D721Med (cell line): ENCODE data around the gene RS1.

Source experiments
- DNase-seq: peaks from one replicate; pipeline ENCODE4 v3.0.0; 2011; ENCODE audit warnings: low spot score; ENCODE audit not compliant: insufficient read length
- FAIRE-seq: peaks from 2 replicates; lab custom pipeline; 2011; peaks lifted over from hg19 to GRCh38; lab: Jason Lieb, UNC
- CTCF ChIP-seq: IDR thresholded peaks from 2 replicates; pipeline ENCODE4 v1.5.1; 2012; ENCODE audit warnings: mild to moderate bottlenecking, control low read depth; ENCODE audit not compliant: insufficient read depth; ENCODE audit errors: missing control alignments

RS1 gene

DNA sequence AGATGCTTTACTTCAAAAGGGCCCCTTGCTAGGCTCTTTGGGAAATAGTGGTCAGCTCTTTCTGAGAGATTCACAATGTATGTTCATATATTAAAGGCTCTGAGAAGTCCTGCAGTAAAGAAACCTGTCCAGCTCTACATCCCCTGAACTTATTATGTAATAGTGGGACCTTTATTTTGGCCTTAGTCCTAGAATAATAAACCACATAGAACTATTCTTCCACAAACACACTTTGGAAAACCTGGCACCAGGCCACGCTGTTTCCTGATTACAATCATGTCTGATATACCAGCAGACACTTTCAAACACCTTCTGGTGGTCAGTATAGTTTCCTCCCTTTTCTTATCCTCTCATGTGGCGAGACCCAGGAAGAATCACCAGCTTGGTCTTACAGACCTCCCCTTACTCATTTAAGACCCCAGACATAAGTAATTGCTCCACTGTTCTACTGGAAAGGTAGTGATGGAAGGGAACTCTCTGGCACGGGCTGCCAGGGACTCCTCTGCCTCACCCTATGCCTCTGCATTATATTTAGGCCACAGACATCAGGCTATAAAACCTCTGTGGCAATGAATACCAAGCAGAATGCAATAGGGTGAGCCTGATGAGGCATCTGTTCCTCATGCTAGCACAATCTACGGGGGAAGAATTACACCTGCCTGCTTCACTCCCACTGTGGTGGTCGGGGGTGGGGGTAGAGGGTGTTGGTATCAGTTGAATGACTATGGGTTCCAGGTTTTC is 29.9 kb upstream of the RS1 start:
- no peak for TF ChIP-seq CTCF
- FAIRE-seq (no peak), DNase-seq (no peak)

DNA sequence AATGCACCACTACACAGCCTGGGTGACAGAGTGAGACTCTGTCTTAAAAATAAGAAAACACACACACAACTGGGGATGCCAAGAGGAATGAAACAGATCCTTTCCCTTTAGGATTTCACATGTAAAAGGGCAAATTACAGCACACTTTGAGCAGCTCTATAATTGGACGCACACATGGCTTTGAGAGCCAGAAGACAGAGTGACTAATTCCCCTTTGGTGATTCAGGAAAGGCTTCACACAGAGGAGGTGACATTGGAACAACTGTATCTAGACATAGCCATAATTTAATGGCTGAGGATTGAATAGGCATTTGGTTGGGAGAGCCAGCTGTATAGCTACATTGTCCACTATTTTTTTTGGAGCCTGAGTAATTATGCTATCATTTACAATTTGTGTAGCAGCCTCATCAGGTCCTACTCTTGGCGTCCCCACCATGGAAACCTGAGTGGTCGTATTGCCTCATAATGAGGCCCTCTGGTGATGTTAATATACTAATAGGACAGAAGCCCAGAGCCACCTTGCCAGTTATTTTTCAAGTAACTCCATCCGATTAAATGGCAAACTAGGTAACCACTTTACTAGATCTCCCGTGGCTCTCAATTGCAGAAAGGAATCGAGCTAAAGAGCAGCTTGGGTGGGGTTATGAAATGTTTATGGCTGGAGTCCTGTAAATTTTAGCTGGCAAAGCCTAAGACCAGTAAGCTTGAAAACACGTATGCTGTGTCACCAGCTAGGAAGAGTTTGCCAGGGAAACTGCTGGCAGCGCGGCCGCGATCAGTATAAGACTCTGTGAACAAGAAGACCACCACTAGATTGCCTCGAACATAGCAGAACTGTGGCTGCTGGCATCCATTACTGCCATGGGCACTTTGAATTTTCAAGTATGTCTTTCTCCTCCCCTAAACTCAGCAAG is 27.1 kb upstream of the RS1 start:
- TF ChIP-seq CTCF = no peak
- DNase-seq (no peak), FAIRE-seq (no peak)

DNA sequence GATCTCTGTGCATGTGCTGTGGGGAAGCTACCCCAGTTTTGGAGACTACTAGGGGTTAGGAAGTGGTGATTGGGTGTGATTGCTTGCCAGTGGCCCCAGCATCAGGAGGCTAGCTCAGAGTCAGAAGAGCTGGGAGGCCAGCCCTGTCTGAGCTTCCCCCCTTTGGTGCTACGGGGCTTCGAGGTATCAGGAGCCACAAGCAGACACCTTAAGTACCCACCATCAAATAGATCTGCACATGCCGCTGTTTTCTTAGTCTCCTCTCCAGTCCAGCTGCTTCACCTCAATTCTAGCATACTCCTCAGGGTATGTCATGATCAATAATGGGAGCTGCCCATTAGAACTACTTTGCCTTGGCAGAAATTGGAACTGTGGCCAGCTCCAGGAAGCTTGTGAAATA is 24.7 kb upstream of the RS1 start:
- TF ChIP-seq CTCF = no peak
- FAIRE-seq (no peak), DNase-seq (no peak)

- TF ChIP-seq CTCF = no peak
- FAIRE-seq = peak; percentile 99
- DNase-seq = no peak
Observed at GRCh38 chrX:18692541-18692940, 20.6 kb upstream of the RS1 start.

DNA sequence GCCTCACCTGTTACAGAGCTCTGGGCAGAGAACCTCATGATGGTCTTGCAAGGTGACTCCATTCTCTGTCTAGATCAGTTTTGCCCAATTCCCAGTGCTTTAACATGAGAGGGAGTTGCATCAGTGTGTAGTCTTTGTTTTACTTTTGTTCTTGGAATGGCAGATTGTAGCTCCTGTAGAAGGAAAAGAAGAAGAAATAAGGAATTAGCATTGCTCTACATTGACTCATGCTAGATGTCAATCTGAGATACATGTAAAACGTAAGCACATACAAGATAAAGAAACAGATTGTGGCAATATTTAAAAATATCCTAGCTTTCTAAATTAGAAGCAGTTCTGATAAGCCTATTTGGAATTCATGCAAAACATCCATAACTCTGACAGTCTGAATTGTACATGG is 19.5 kb upstream of the RS1 start:
- no peak for TF ChIP-seq CTCF
- DNase-seq (no peak), FAIRE-seq (peak; percentile 96)

- no peak for TF ChIP-seq CTCF
- FAIRE-seq (no peak), DNase-seq (no peak)
Observed at GRCh38 chrX:18687856-18688495, 16.1 kb upstream of the RS1 start.
